Stimulated activated CD4-positive, alpha-beta T cell treated with anti-CD3 and anti-CD28 coated beads, Interleukin-12 subunit alpha, Interleukin-12 subunit beta, amount 100 ng/mL, for 4 hours (primary cell): ENCODE measurements around the gene ABAT.
"Not testable (repeated sequence)": the region's sequence is repeated elsewhere in the genome, so short reads cannot be mapped to it uniquely, and the experiment has no call there.

Experiments used
- DNase-seq: peaks from one replicate; pipeline ENCODE4 v3.0.0-alpha.2; 2020

ABAT gene

DNA sequence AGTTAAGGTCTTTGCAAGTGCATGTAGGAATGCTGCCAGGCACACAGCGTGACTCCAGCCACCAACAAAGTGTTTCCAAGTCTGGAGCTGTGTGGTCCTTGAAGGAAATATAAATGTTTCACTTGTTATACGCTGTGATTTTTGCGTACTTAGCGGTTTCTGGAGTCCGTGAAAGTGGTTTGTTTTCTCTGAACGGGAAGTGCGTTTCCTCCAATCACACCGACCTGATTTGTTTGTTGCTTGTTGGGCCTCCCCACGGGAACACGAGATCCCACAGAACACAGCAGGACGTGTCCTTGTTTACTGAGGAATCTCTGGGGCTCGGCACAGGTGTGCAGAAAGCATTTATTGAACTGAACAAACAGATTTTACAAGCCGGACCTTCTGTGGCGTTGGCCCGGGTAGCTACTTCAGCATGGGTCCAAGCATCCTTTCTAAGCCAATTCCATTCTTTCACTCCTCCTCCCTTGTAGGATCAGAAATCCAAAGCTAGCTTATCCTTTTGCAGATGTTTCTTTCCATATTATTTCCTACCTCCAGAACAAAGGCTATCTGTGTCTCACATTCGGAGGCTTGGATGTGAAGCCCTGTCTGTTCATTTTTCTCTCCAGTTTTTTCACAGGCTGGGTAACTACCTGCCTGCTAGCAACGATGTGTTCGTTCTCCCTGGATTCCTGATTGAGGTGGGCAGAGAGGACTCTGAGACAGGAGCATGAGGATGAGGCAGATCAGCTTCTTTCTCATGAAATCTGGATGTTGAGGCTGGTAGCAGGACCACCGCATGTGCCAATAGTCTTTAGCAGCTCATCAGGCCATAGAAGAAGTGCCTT, 44.6 kb downstream of the ABAT start:
- DNase-seq = no peak

DNA sequence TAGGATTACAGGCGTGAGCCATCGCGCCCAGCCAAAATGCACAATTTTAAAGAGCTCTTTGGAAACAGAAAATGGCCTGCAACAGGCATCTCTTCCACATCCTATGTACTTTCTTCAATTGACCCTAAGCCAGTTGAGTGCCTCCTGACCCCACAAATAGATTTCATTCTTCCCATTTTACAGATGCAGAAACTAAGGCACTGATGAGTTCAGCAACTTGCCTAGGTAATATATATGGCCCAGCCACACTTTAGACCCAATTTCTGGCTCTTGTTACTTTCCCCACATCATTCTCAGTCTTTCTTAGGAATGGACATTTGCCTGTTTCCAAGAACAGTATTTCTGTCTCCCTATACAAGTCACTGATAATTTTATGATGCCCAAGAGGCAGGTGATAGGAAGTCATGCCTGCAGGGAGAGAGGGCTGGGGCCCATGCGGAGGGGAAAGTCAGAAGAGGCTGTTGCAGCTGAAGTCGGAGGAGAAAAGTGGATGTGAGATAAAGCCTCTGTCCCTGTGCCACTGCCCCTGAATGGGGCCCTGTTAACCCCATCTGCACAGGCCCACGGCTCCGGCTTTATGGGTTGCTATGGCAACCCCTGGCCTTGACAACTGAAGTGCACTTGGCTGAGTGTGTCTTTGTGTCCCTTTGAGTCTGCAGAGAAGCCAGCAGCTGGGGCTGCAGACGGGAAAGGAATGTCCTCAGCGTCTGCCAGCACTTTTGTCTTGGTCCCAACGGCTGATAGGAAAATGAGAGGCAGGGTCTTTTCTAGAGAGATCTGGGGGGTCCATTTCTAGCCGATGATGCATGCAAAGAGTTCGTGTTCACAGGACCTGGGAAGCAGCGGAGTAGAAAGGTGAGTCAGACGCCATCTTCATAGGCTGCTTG, 45.9 kb downstream of the ABAT start:
- no peak for DNase-seq

DNA sequence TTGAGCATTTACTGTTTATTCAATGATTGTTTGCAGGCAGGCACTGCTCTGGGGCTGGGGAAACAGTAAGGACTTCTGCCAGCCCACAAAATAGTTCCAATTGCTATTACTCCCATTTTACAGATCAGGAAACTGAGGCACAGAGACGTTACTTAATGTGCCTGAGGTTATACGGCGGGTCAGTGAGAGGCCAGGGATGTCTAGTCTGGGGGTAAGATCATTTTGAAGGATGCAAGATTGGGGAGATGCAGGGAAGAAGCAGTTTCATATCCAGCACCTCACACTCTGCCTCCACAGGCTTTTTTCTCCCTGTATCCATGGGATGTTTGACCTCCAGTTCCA, 46.5 kb downstream of the ABAT start:
- DNase-seq = no peak

DNA sequence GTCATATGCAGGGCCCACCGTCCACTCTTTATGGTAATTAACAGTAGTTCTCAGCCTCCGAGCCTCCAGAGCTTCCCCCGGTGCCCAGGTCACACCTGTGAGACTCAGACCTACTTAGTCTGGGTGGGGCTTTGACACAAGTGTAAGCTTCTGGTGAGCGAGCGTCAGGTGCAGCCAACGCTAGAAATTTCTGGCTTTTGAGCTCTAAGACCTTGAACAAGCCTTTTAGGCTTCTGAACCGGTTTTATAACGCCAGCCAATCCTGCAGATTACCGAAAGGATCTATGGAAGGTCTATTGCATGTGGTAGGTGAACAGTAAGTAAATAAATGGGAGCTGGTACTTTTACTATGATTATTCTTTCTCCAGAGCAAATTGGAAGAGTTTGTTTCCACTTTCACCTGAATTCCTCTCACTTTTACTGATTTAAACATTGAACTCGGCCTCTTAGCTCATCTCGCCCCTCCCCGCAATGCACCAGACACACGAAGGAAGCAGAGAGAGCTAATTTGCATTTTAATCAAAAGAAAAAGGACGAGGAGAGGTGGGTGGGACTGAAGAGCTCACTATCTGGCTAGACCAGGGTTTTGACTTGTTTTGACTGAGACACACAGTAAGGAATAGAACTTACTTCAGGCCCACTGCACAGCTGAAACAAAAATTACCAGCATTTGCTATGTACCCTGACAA, 47.1 kb downstream of the ABAT start:
- no peak for DNase-seq

DNA sequence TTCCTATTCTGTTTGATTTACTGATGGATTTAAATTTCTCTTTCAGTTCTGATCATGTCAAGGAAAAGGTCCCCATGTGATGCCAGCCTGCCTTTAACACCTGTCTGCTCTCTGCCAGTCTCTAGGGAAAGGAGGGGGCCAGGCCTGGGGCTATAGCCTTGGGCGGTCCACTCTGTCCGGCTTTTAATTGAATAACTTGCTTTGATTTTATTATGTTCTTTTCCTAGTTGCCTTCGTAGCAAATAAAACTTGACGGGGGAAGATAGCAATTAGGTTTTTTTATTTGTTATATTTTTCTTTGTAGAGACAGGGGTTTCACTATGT, 47.6 kb downstream of the ABAT start:
- no peak for DNase-seq

DNA sequence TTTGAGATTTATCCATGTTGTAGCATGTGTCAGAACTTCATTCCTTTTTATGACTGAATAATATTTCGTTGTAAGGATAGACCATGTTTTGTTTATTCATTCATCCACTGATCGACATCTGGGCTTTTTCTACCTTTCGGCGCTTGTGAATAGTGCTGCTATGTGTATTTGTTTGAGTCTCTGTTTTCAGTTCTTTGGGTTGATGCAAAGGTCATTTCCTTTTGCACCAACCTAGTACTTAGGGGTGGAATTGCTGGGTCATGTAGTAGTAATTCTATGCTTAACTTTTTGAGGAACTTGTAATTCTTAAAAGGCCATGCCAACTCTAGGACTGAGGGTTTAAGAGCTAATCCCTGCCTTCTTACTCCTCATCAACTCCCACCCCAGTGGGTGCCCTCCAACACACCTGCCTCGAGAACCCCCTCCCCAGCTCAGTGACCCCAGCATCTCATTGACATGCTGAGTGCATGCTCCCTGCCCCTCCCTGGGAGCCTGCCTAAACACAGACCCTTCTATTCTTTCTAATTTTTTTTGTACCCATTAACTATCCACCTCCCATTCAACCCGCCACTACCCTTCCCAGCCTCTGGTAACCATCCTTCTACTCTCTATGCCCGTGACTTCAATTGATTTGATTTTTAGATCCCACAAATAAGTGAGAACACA, 51.2 kb downstream of the ABAT start:
- DNase-seq = no peak

DNA sequence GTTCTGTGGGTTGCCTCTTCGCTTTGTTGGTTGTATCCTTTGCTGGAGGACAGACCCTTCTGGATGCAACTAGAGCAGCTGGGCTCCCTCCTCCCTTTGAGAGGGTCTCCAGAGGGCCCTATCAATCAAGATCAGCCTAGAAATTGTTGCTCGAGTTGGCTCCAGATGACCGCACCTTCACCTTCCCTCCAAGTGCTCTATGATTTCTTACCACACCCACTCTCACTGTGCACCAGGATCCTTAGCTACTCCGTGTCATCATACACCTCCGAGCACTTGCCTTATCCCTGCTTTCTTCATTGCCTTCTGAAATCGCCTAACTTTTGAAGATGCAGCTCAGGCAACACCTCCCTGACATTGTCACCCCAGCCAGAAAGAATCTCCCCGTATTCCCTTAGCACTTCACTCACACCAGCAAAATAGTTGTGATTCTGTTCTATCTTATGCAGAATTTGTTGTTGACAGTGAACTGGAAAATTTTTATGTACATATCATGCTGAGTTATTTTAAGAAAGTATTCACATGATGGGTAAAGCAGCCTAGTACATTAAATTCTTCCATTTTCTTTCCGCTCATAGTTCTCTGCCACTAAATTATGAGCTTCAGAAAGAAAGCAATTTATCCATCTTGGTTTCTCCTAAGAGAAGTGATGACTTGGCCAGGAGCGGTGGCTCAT, 52.9 kb downstream of the ABAT start:
- DNase-seq = no peak

DNA sequence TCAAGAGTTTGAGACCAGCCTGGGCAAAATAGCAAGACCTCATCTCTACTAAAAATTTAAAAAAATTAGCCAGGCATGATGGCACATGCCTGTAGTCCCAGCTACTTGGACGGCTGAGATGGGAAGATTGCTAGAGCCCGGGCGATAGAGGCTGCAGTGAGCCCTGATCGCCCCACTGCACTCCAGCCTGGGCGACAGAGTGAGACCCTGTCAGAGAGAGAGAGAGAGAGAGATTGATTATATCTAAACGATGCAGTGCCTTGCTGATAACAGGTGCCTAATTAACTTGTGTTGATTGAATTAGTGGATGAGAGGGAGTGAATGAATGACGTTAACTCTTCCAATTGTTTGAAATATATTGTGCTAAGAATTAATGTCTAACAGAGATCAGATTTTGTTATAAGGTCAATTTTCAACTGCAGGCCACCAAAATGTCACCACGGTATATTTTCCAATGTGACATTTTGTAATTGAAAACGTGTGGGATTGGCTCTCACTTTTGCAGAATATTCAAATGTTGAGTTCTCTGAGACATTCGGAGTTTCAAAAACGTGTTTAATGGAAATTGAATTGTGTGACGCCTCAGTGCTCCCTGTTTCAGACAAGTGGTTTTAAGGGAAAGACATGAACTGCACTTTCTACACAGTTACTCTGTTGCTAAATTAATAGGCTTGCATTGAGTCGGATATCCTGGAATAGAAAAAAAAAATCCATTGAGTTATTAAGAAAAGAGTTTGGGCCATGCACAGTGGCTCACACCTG, 53.6 kb downstream of the ABAT start:
- DNase-seq = no peak

DNA sequence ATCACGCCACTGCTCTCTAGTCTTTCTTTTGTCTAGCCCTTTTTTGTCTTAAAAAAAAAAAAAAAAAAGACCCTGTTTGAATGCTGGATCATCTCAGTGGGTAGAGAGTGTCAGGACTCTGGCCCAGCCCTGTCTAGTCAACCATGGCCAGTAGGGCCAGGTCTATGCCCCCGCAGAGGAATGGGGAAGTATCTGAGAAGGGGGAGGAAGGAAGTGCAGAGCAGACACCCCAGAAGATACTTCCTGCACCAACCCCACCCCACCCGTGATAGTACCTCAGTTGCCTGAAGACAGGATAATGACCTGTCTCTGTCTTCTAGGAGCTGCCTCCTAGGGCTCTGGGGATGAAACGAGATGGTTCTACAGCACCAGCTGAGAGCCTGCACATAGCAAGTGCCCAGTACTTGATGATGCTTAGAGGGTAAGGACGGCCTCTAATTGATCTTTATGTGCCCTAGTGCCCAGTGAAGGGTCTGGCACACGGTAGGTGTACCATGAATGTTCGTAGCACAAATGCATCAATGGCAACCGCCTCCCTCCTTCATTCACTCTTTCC, 55.4 kb downstream of the ABAT start:
- no peak for DNase-seq

DNA sequence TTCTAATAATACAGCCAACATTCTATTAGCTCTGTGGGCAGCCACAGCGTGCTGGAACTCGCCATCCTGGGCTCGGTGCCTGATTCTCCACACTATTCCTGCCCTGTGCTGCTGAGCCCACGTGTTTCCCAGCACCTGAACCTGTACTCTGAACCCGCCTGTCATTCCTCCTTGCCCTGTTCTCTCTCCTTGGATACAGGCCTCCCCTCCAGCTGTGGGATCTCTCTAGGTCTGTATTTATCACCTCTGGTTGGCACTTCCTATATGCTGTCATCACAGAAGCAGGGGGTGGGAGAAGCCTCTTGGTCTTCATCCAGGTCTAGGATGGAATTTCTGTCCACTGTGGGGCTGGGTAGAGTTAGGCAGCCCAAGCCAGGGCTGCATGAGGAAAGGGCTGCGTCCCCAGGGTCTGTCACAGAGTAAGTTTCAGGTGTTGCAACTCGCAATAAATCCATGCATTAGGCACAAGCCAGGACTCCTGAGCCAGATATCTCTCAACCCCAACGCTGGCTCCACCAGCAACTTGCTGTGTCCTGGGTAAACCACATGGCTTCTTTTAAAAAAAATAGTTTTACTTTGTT, 56.0 kb downstream of the ABAT start:
- no peak for DNase-seq

DNA sequence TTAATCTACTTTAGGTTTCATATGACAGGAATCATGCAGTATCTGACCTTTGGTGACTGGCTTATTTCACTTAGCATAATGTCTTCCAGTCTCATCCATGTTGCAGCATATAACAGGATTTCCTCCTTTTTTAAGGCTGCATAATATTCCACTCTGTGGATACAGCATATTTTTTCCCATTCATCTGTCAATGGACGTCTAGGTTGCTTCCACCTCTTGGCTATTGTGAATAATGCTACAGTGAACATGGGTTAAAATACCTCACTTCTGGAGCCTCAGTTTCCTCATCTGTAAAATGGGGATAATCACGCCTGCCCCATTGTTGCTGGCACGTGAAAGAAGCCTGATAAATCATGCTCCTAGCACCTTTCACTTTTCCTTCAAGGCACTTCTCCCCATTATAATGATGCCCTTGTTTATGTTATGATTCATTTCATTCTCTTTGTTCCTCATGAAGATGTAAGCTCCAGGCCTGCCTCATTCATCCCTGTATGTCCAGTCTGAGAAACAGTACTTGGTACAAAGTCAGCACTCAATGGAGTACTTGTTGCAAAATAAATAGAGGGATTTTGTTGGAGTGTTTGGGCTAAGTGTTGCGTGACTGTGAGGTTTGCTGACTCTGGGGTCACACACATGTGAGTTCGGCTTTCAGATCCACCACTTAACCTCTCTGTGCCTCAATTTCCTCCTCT, 59.6 kb downstream of the ABAT start:
- no peak for DNase-seq

DNA sequence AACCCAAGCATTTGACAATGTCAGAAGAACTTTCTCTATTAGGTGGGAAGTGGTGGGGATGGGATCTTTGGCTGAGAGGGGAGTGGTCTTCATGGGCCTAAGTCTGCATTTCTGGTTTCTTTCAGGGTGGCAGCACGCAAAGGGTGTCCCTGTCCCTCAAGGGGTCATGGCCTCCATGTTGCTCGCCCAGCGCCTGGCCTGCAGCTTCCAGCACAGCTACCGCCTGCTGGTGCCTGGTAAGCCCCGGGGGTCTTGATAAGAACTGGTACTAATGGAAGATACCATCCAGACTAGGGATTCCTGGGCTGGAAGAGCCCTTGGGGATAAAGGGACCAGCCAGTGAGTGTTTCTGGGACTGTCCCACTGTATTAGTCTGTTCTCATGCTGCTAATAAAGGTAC, 61.2 kb downstream of the ABAT start:
- DNase-seq = no peak

DNA sequence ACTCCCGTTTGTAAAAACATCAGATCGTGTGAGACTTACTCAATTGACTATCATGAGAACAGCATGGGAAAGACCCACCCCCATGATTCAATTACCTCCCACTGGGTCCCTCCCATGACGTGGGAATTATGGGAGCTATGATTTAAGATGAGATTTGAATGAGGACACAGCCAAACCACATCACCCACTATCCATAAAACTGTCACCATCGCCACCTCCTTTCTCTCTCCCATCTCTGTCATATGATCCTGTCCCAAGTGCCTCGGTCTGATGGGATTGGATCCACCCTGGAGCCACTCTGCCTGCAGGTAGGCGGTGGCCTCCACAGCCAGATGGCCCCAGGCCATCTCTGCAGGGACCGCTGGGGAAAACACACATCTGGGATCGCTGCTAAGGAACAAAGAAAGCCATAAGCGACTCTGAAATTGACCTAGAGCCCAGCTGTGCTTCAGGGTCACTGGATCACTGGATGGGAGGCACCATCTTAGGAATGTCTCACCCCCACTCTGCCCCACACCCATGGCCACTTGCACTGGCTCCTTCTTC, 61.8 kb downstream of the ABAT start:
- DNase-seq = no peak

DNA sequence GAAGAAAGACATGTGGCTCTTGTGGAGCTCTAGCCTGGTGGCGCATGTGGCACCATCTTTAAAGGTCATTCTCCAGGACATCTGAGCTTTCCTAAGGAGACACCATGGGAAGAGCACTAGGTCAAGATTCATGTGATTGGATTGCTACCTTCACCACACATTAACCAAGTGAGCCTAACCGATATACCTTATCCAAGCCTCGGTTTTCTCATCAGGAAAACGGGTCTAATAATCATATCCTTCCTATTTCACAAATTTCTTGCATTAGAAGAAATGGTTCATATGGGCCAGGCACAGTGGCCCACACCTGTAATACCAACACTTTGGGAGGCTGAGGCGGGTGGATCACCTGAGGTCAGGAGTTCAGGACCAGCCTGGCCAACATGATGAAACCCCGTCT, 64.7 kb downstream of the ABAT start:
- no peak for DNase-seq

DNA sequence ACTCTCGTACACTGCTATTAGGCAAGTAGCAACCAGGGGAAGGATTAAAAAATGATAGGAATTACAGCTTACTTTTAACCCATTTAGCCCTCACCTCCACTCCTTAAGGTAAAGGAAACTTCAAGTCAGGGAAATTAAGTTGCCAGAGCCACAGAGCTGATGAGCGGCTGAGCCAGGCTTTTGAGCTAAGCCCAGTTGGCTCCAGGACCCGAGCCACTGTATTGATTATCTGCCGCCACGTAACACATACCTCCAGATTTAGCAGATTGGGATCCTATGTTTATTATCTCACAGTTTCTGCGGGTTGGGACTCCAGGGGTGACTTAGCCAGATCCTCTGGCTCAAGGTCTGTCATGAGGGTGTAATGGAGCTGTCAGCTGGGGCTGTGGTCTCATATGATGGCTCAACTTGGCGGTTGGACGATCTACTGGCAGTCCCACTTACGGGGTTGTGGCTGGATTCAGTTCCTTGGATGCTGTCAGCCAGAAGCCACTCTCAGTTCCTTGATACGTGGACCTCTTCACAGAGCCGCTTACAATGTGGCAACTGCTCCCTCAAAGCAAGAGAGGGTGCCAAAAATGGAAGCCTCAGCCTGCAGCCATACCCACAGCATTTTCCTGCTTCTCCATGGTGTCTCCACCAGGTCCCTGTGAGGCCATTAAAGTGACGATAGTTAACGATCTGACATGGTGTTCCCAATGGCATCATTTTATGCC, 65.7 kb downstream of the ABAT start:
- no peak for DNase-seq

DNA sequence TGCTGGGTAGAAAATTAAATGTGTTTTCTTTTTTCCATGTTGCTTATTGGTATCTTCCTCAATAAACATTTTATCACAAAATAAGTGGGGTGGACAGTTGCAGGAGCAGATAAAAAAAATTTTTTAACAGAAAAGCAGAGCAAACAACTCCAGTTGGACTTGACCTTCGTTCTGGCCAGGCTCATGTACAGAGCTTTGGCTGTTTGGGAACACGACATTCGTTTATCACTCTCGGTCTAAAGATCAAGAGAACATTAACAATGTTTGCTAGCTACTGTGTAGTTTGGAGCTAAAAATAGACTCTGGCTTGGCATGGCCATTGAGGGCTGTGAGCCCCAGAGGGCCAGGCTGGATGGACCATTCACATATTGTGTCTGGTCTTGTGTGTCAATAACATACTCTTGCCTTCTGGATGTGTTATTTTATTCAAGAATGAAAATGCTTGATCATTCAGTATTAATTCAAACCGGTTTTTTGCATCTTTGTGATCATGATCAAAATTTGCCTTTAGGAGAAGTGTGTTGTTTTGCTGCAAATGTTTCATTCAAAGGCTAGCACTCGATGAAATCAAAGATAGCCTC, 66.4 kb downstream of the ABAT start:
- no peak for DNase-seq

DNA sequence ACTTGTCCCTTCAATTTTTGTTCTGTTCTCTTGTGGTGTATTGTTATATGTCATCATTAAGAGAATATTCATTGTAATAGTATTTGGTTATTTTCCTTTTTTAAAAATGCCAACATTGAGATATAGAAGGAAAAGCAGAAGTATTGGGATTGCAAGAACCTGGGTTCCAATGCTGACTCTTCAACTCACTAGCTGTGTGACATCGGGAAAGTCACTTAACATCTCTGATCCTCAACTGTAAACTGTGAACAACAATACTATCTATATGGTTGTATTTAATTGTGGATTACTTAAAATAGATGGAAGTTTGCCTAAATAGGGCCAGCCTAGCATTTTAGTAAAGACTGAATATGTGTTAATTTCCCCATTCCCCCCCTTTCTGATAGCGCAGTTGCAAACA, 67.2 kb downstream of the ABAT start:
- DNase-seq = no peak

DNA sequence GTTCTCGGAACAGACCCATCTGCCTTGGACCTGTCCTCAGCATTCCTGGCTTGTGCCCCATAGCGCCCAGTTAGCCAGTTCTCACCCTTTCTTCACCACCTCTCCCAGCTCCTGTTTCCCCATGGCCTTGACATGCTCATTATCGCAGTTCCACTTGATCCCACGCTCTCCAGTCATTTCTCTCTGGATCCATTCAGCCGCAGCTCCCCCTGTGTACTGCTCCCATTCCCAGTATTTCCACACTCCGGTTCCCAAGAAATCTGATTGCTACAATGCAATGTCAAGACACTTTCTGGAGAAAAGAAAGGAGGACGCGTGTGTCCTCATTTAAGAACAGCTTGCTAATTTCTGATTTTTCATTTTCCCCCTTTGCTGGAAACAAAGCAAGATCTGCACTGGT, 67.7 kb downstream of the ABAT start:
- DNase-seq = no peak

DNA sequence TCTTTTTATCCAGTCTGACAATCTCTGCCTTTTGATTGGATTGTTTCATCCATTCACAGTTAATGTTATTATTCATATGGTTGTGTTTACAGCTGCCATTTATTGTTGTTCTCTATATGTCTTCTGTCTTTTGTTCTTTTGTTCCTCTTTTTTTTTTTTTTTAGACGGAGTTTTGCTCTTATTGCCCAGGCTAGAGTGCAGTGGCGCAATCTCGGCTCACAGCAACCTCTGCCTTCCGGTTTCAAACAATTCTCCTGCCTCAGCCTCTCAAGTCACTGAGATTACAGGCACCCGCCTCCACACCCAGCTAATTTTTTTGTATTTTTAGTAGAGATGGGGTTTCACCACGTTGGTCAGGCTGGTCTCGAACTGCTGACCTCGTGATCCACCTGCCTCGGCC, 74.5 kb downstream of the ABAT start:
- not testable (repeated sequence) for DNase-seq
